Ovary (tissue), 3 donors: ENCODE data around the gene HNF1B.

Experiments
- CTCF ChIP-seq, 3 donors: fragments of 450-650 bp in 2 of 3; fragments of 200-600 bp in 1 of 3; IDR thresholded peaks; one replicate each; pipeline versions ENCODE4 v1.5.1 to v1.8.0; 2016 to 2022; ENCODE audit warnings: antibody characterized with exemption in 3 of 3, mild to moderate bottlenecking in 1 of 3
- POLR2A ChIP-seq: fragments of 450-650 bp; IDR thresholded peaks from one replicate; pipeline ENCODE4 v1.6.1; 2017; ENCODE audit warnings: antibody characterized with exemption, mild to moderate bottlenecking, moderate library complexity
- donor health status: DM: no; HTN: no; CAD: no.

- TF ChIP-seq CTCF (IDR thresholded peaks at IDR 0.05) (no peak), POLR2A (no peak)
These were observed 47.9 kb upstream of the HNF1B start for GRCh38 chr17:37792787-37793186.
